D341Med (cell line): Measurements from ENCODE around the gene ATF2.
A peak's percentile ranks its signal among the peaks of the same experiment; 100 is the strongest.

ENCODE experiments used
- DNase-seq: peaks from one replicate; pipeline ENCODE4 v3.0.0; 2012; ENCODE audit warnings: low spot score

ATF2 gene

GRCh38 chr2:175080479-175080878 lies 87.5 kb downstream of the ATF2 start:
- no peak for DNase-seq

- no peak for DNase-seq
Measured at GRCh38 chr2:175076272-175076671, 91.7 kb downstream of the ATF2 start.

- no peak for DNase-seq
Measured at GRCh38 chr2:175074478-175074877, 93.5 kb downstream of the ATF2 start.

GRCh38 chr2:175068534-175068933 lies 99.5 kb downstream of the ATF2 start:
- DNase-seq, result no peak

GRCh38 chr2:175066411-175066810 lies 101.6 kb downstream of the ATF2 start:
- no peak for DNase-seq

- DNase-seq, result no peak
Measured at GRCh38 chr2:175064797-175065196, 103.2 kb downstream of the ATF2 start.

GRCh38 chr2:175063741-175064140 lies 104.3 kb downstream of the ATF2 start:
- DNase-seq, result no peak

- DNase-seq, result no peak
Measured at GRCh38 chr2:175062787-175063585, 105.0 kb downstream of the ATF2 start.

GRCh38 chr2:175057078-175057685 lies 110.8 kb downstream of the ATF2 start:
- DNase-seq, result no peak

GRCh38 chr2:175055993-175056392 lies 112.0 kb downstream of the ATF2 start:
- no peak for DNase-seq

GRCh38 chr2:175054340-175054739 lies 113.7 kb downstream of the ATF2 start:
- no peak for DNase-seq

- DNase-seq, result no peak
Measured at GRCh38 chr2:175049661-175050060, 118.3 kb downstream of the ATF2 start.

GRCh38 chr2:175048275-175048674 lies 119.7 kb downstream of the ATF2 start:
- no peak for DNase-seq

GRCh38 chr2:175039490-175039889 lies 128.5 kb downstream of the ATF2 start:
- DNase-seq, result no peak

- DNase-seq, result no peak
Measured at GRCh38 chr2:175039031-175039430, 129.0 kb downstream of the ATF2 start.

GRCh38 chr2:175037941-175038340 lies 130.1 kb downstream of the ATF2 start:
- DNase-seq, result no peak

GRCh38 chr2:175036582-175037018 lies 131.4 kb downstream of the ATF2 start:
- no peak for DNase-seq

- no peak for DNase-seq
Measured at GRCh38 chr2:175035806-175036205, 132.2 kb downstream of the ATF2 start.

- no peak for DNase-seq
Measured at GRCh38 chr2:175034716-175035115, 133.3 kb downstream of the ATF2 start.

- DNase-seq, result peak; percentile 71
Measured at GRCh38 chr2:175030380-175031271, 137.4 kb downstream of the ATF2 start.

GRCh38 chr2:175027755-175028154 lies 140.2 kb downstream of the ATF2 start:
- no peak for DNase-seq

GRCh38 chr2:175026385-175026784 lies 141.6 kb downstream of the ATF2 start:
- no peak for DNase-seq

- DNase-seq, result no peak
Measured at GRCh38 chr2:175025946-175026345, 142.1 kb downstream of the ATF2 start.
